Hematopoietic multipotent progenitor cell (in vitro differentiated cells): ENCODE results near the gene POGLUT2. TPM values are rescaled to one million over a fixed set of nuclear protein-coding genes. Genes with fewer than 3 reads are reported as not detected.
"Not testable (repeated sequence)": the region's sequence is repeated elsewhere in the genome, so short reads cannot be mapped to it uniquely, and the experiment has no call there.

Experiments
- DNase-seq, 3 donors: peaks; one replicate each; pipeline ENCODE4 v3.0.0-alpha.2; 2011 to 2015; ENCODE audit warnings: low read depth in 2 of 3, low spot score in 2 of 3
- total RNA-seq: library from RNA; depleted of rRNA; stranded (reverse); fragments of >200 nt; gene quantifications from one replicate; pipeline ENCODE4 v1.2.3, GENCODE V29; 2012

Gene POGLUT2
- total RNA-seq, 1 donor = 9.4 TPM

DNA sequence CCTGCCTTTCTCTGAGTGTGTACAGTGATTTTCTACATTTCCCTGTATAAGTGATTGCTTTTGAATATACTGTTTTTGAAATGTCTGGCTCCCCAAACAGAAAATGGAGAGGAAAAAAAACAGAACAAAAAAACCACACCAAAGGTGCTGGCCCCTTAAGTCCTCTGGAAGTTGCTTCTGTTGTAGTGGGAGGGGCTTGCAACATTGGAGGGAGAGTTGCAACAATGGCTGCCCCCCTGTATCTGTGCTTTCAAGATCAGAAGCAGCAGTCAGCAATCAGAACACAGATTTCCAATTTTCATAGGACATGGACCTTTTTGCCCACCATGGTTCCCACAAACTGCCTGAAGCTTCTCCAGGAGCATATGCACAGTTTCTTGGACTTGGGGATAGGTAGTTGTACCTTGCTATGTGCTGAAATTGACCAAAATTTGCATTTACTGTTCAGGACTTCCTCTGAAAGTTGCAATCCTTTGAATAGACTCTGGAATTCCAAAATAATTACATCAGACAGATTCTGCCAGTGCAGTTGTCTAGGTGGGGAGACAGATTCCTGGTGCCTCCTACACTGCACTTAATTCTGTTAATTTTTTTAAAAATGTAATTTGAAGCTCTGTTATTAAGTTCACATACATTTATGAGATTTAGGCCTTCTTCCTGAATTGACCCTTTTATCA is 14.0 kb upstream of the POGLUT2 start:
- no peak for DNase-seq

GRCh38 chr13:102807699-102808098 is 8.9 kb upstream of the POGLUT2 start:
- DNase-seq = no peak

- DNase-seq = no peak
Observed at GRCh38 chr13:102805680-102806079, 6.9 kb upstream of the POGLUT2 start.

DNA sequence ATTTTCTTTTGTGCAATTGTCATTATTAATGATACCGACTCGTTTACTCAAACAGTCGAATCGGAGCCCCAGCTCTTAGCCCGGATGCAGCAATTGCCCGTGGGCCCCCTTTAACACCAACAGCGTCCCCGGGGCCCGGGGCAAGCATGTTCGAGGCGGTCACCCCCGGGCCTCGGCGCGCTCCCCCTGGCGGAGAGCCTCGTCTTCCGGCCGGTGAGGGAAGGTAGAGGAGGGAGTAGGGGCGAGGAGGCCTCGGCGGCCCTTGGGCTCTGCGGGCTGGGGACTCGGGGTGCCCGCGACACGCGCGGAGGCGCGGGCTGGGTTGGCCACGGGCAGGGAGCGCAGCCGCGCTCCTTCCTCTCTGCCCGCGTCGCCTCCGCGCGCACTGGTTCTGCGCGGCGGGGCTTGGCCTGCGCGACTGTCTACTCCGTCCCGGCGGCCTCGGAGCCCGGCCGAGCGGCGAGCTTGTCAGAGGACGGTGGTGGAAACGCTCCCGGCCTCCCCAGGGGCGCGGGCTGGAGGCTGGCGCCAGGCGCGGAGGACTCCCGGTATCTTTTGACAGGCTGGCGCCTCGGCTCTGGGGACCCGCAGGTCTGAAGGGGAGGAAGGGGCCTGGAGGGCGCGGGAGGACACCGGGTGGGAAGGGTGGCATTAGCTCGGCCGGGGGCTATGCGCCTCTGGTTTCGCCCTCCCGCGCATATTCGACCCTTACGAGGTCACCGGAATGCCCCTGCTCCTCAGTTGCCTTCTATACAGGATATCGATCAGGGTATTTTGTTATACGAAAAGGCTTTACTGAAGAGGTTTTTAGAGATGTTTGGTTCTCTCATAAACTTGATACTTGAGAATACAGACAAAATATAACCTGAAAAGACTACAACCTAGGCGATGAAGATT is 1.6 kb upstream of the POGLUT2 start:
- peak; percentile 61 to 93 (median 90) for DNase-seq

DNA sequence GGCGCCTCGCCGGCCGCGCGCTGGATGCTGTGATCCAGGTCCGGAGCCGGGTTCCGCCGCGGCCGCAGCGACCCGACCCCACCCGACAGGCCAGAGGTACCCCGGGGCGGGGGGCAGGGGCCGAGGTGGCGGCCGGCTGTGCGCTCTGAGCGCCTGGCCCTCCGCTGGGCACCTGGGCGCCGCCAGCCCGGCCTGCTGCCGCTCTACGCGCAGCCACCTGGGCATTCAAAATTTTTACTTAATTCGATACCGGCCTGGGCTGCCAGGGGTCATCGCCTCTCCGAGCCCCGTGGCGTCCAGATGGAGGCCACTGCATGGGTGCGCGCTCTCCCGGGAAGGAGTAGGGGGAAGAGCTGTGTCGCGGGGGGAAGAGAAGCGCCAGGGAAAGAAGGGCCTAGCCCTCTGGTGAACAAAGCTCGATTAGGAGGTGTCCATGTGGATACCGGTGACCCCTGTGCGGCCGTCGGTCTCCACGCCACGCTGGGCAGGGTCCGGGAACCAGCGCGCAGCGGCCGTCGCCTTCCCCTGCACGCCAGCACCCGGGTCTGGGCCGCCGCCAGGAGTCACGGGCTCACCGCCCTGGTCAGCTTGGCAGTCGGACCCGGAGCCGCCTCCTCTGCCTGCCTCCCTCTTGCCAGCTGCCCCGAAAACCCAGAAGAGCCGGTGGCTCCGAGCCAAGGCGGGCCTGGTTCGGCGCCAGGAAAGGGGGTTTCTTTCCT is 809 bp upstream of the POGLUT2 start:
- no peak for DNase-seq

DNA sequence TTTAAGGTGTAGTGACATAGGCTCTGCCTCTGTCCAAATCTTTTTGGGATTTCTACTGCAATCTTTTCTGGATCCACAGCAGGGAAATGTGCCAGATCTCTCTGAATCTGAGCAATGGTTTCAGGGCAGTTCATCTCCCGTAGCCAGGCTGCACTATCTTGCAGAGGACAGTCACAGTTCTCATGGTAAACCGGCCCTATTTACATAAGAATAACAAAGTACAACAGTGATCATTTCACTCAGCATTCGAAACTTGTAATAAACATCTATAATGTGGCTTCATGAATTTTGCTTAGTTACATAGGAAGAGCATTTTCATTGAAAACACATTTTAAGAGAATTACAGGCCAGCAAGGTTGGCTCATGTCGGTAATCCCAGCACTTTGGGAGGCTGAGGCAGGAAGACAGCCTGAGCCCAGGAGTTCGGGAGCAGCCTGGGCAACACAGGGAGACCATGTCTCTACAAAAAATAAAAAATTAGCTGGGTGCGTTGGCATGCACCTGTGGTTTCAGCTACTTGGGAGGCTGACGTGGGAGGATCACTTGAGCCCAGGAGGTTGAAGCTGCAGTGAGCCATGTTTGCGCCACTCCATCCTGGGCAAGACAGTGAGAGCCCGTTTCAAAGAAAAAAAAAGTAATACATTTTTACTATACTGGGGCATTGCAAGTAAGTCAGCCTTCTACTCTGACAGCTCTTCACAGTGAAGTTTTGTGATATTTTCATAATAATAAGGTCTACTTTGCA is 5.0 kb downstream of the POGLUT2 start:
- DNase-seq = no peak

DNA sequence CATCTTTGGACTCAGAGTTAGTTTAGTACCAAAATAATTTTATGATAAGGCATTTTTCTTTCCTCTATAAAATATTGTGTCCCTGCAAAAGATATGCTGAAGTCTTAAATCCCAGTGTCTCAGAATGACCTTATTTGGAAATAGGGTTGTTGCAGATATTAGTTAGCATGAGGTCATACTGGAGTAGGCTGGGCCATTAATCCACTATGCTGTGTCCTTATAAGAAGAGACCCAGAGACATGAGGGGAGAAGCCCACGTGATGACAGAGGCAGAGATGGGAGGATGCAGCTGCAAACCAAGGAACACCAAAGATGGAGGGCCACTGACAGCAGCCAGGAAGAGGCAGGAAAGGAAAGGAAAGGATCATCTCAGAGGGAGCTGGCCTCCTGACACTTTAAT is 6.4 kb downstream of the POGLUT2 start:
- DNase-seq = no peak

DNA sequence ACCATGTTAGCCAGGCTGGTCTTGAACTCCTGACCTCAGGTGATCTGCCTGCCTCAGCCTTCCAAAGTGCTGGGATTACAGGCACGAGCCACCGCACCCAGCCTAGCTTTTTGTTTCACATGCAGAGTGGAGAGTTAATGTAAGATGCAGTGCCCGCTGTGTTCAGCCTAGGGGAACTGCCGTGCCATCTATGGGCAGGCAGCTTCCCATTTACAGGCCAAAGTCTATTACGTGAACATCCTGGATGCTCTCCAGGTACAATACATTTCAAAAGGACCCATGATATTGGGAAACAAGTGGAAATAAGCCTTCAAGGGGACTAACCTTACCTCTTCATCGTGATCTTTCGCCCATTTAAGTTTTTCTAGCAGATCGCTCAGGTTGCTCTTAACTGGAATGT is 10.1 kb downstream of the POGLUT2 start:
- no peak for DNase-seq

GRCh38 chr13:102784483-102784882 is 14.3 kb downstream of the POGLUT2 start:
- no peak for DNase-seq

- no peak for DNase-seq
Observed at GRCh38 chr13:102781591-102781990, 17.2 kb downstream of the POGLUT2 start.

- DNase-seq = not testable (repeated sequence)
Observed at GRCh38 chr13:102780656-102781055, 18.1 kb downstream of the POGLUT2 start.

DNA sequence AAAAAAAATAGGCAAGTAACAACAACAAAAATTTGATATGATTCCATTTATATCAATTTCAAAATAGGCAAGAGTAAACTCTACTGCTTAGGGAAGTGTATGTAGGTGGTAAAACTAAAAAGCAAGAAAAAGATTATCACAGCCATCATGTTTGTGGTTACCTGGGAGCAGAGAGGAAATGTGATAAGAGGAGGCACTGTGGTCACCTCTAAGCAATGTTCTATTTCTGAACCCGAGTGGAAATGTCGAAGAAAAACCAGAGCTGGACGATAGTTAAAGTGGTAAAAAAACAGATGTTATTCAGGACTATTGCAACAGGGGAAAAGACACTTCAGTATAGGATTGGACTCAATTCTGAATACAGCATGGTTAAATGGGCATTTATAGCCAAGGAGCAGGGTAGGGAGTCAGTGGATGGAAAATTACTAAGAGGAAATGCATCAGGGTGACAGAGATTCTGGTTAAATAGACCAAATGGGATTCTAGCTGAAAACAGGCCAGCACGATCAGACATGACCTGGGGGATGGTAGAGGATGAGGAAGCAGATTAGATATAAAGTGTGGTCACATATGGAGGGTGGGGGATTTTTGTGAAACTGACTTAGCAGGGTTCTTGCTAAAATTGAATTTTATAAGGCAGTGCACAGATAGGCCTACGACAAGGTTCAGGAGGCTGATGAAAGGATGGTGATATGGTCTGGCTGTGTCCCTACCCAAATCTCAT is 19.2 kb downstream of the POGLUT2 start:
- DNase-seq = peak in 2 of 3 donors; percentile 79 to 91

DNA sequence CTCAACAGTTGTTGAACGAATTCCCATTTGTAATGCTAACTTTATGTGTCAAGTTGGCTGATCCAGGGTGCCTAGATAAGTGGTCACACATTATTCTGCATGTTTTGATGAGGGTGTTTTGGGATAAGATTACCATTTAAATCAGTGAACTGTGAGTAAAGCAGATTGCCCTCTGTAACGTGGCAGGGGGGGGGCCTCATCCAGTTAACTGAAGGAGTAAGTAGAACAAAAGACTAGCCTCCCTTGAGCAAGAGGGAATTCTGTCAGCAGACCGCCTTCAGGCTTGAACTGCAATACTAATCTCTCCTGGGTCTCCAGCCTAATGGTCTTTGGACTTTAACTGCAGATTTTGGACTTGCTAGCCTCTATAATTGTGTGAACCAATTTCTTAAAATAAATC is 21.0 kb downstream of the POGLUT2 start:
- DNase-seq = no peak

GRCh38 chr13:102776271-102776670 is 22.5 kb downstream of the POGLUT2 start:
- no peak for DNase-seq

DNA sequence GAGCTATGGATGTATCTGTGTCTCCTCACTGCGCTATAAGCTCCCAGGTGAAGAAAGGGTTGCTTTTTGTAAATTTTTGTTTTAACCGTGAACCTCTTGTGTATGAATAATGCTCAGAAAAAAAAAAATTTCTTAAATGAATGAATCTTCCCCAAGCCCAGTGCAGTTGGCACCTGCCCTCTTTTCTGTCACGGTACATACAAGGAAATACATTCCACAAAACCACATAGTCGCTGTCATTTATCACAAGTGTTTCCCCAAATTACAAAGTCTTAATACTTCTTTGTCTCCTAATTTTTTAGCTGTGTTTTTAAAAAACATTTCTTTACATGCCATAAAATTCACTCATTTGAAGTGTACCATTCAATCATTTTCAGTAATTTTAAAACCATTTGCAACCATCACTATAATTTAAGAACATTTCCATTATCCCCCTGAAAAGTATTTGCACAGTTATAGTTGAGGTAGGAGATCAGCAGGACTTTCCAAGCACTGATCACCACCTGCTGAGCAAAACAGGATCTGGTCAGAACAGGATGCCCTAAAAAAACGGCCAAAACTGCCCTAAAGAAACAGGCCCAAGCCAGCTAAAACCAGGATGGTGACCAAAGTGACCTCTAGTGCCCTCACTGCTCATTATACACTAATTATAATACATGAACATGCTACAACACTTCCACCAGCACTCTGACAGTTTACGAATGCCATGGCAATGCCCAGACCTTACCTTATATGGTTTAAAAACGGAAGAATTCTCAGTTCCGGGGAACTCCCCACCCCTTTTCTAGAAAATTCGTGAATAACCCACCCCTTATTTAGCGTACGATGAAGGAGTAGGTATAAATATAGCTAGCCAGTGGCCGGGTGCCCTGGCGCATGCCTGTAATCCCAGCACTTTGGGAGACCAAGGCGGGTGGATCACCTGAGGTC is 23.9 kb downstream of the POGLUT2 start:
- peak in 1 of 3 donors; percentile 47 for DNase-seq

- DNase-seq = no peak
Observed at GRCh38 chr13:102774214-102774568, 24.6 kb downstream of the POGLUT2 start.

DNA sequence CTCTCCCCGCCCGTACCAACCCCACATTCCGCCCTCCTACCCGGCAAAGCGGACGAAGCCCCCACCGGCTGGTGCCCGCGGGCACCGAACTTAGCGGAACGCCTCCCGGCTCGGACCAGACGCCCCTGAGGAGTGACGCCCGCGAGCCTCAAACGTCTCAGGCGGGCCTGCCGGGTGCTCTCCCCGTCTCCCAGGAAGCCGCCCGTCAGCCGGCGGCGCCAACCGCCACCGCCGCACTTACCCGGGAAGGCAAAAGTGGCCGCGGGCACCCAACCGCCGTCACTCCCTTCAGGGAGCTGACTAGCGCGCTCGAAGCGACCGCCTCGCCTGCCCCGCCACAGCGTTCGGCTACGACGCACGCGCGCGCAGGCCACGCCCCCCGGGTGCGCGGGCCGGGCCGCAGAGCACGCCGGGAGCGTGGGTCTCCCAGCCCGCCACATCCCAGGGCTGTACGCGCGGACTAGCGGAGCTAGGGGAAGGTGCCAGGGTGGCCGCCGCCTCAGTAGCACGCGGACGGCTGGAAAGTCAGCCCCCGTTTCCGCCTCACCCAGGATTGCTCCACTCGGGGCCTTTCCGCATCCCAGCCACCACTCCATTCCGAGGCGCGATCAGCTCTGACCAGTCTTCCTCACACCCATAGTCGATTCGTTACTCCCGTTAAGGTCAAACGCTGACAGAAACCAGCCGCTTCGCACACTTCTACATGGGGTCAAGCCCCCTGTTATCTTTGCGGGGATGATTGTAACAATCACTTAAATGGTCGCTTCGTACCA is 25.1 kb downstream of the POGLUT2 start, which contains the start of gene TEX30:
Gene TEX30, minus strand, starts transcription at position 346 of the 773 bp plus-strand sequence. CDS start 3,760 bp downstream, outside the sequence.
- peak; percentile 82 to 89 (median 86) for DNase-seq

DNA sequence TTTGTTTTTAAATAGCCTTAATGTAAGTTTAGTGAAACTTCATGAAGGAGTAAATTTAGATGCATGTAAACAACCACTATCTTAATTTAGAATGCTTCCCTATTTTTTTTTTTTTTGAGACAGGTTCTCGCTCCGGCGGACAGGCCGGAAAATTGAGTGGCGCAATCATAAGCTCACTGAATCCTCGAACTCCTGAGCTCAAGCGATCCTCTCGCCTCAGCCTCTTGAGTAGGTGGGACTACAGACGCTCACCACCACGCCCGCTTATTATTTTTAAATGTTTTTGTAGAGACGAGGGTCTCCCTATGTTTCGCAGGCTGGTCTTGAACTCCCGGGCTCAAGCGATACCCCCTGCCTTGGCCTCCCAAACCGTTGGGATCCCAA is 26.7 kb downstream of the POGLUT2 start:
- DNase-seq = no peak
